Ovary (tissue), 3 donors: Measurements from ENCODE around the gene GPR101.

Experiments used
- CTCF ChIP-seq, 3 donors: fragments of 450-650 bp in 2 of 3; fragments of 200-600 bp in 1 of 3; IDR thresholded peaks; one replicate each; pipeline versions ENCODE4 v1.5.1 to v1.8.0; 2016 to 2022; ENCODE audit warnings: antibody characterized with exemption in 3 of 3, mild to moderate bottlenecking in 1 of 3
- EP300 ChIP-seq: sonication (generic); formaldehyde crosslinking; IDR thresholded peaks from one replicate; pipeline ENCODE4 v1.6.1; 2017; ENCODE audit warnings: antibody characterized with exemption
- POLR2A ChIP-seq: fragments of 450-650 bp; IDR thresholded peaks from one replicate; pipeline ENCODE4 v1.6.1; 2017; ENCODE audit warnings: antibody characterized with exemption, mild to moderate bottlenecking, moderate library complexity
- donor health status: DM: no; HTN: no; CAD: no.

- TF ChIP-seq POLR2A (no peak), CTCF (IDR thresholded peaks at IDR 0.05) (no peak), EP300 (no peak)
Observed at GRCh38 chrX:137031517-137032340, 2.1 kb downstream of the GPR101 start.
